T-helper 2 cell treated with Interferon-gamma antibody and Interleukin-4, amounts not matched to agents 5 μg/mL and 100 μg/mL, for 36 hours (primary cell): Measurements from ENCODE around the gene FAM124B.
"Not testable (repeated sequence)": the region's sequence is repeated elsewhere in the genome, so short reads cannot be mapped to it uniquely, and the experiment has no call there.

Source experiments
- DNase-seq: peaks from one replicate; pipeline ENCODE4 v3.0.0; 2021; ENCODE audit warnings: low spot score
- H3K27ac Mint-ChIP-seq: one replicate; pipeline ENCODE4 v1.8.0; 2021; ENCODE audit warnings: mild to moderate bottlenecking, mixed read lengths
- H3K27me3 Mint-ChIP-seq: one replicate; pipeline ENCODE4 v1.8.0; 2021; ENCODE audit warnings: low read depth, mixed read lengths
- H3K36me3 Mint-ChIP-seq: one replicate; pipeline ENCODE4 v1.8.0; 2021; ENCODE audit warnings: low read depth, mixed read lengths
- H3K4me1 Mint-ChIP-seq: one replicate; pipeline ENCODE4 v1.8.0; 2021; ENCODE audit warnings: low read depth, mixed read lengths
- H3K4me3 Mint-ChIP-seq: one replicate; pipeline ENCODE4 v1.8.0; 2022; ENCODE audit warnings: mild to moderate bottlenecking, moderate library complexity, mixed read lengths
- H3K9me3 Mint-ChIP-seq: one replicate; pipeline ENCODE4 v1.8.0; 2021; ENCODE audit warnings: mixed read lengths

FAM124B gene

GRCh38 chr2:224405412-224405811 is 3.5 kb upstream of the FAM124B start:
- Mint-ChIP-seq H3K27ac (no peak overlapping the region), H3K27me3 (peaks cover 11% of the 10 kb centered on the region), H3K4me3 (no peak overlapping the region), H3K9me3 (no peaks in the 10 kb centered on the region), H3K4me1 (peaks cover 10% of the 10 kb centered on the region), H3K36me3 (peaks cover 2% of the 10 kb centered on the region)
- DNase-seq, result no peak

DNA sequence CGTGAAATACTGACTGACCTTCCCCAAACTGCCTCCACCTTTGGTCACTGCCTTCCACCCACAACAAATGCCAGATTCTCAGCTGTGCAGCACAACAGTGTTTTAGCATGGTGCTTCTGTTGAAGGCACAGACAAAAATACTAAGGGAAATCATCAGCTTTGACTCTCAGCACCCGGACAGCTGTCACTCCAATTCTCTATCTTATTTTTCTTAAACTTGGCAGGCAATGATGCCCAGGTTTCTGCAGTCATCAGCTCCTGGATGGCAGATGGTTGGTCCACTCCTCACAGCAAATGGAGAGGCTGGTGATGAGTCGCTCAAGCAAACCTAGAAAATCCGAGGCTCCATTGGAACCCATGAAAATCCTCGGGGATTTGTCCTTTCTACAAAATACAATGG is 2.9 kb upstream of the FAM124B start:
- H3K27me3 Mint-ChIP-seq, result peaks cover 8% of the 10 kb centered on the region
- H3K27ac Mint-ChIP-seq, result no peak overlapping the region
- H3K9me3 Mint-ChIP-seq, result no peaks in the 10 kb centered on the region
- no peak for DNase-seq
- peaks cover 12% of the 10 kb centered on the region for H3K4me1 Mint-ChIP-seq
- no peak overlapping the region for H3K4me3 Mint-ChIP-seq
- peaks cover 2% of the 10 kb centered on the region for H3K36me3 Mint-ChIP-seq

DNA sequence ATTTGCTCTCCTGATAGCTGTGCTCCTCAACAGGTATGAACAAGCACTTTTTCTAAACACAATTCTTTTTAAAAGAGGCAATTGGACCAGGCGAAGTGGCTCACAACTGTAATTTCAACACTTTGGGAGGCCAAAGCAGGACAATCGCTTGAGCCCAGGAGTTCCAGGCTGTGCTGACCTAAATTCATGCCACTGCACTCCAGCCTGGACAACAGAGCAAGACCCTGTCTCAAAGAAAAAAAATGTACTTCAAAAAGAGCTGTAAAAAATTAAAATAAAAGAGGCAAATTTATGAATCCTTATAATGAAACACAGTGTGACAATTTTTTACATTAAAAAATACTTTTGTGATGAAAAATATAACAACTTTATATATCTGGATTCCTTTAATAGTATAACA is 1.8 kb upstream of the FAM124B start:
- Mint-ChIP-seq H3K4me3 (no peak overlapping the region), H3K36me3 (peaks cover 3% of the 10 kb centered on the region), H3K27ac (no peak overlapping the region), H3K4me1 (peaks cover 20% of the 10 kb centered on the region), H3K27me3 (peaks cover 6% of the 10 kb centered on the region), H3K9me3 (no peaks in the 10 kb centered on the region)
- DNase-seq, result no peak

DNA sequence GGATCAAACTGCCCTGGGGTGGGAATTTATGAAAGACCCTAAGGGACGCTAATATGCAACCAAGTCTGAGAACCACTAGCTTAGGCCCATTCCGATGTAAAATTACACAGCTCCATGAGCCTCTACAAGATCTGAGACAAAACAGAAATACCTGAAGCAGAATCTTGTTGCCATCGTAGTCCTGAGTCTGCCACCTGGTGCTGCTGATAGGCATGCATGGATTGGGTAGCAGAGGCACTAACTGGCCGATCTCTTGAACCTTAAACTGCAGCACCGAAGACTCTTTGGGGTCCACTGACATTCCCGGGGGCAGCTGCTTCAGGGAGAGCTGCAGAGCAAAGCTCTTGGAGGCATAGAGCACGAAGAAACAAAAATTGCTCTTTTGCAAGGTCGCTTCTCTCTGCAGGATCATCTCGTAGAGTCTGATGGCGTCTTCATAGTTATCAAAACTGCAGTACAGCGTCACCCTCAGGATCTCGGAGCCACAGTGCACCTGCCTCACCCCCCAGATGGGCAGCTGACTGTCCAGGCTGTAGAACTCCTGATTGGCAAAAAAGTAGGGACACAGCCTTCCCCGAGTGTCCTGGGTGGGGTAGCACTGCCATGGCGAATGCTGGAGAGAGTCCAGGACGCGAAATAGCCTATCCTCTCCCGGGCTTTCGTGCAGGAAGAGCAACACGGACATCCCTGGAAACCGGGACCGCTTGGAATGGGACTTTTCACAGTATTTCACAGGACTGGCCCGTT is 848 bp downstream of the FAM124B start:
- no peaks in the 10 kb centered on the region for H3K9me3 Mint-ChIP-seq
- peaks cover 23% of the 10 kb centered on the region for H3K4me1 Mint-ChIP-seq
- H3K27ac Mint-ChIP-seq, result peak overlapping the region; percentile 95
- no peak for DNase-seq
- peaks cover 11% of the 10 kb centered on the region for H3K36me3 Mint-ChIP-seq
- H3K27me3 Mint-ChIP-seq, result no peaks in the 10 kb centered on the region
- peak overlapping the region; percentile 87 for H3K4me3 Mint-ChIP-seq

DNA sequence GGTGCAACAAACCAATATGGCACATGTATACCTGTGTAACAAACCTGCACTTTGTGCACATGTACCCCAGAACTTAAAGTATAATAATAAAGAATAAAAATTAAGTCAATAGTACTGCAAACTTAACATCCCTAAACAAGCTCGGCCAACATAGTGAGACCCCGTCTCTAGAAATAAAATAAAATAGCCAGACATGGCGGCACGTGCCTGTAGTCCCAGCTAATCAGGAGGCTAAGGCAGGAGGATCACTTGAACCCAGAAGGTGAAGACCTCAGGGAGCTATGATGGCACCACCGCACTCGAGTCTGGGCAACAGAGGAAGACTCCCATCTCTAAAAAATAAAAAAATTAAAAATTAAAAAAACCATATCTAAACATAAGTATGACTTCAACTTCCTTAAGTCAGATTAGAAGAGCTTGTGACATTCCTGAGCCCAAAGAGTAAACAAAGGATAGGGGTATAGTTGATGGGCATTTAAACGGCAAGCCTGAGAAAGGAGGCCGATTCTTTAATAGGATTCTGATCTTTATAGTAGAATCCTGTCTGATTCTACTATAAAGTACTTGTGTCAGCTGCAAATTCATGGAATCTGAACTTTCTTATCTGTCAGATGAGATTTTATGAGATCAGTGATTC is 1.6 kb downstream of the FAM124B start:
- peaks cover 11% of the 10 kb centered on the region for H3K36me3 Mint-ChIP-seq
- no peaks in the 10 kb centered on the region for H3K9me3 Mint-ChIP-seq
- no peaks in the 10 kb centered on the region for H3K27me3 Mint-ChIP-seq
- peak overlapping the region; percentile 87 for H3K4me3 Mint-ChIP-seq
- peaks cover 27% of the 10 kb centered on the region for H3K4me1 Mint-ChIP-seq
- no peak for DNase-seq
- H3K27ac Mint-ChIP-seq, result no peak overlapping the region

DNA sequence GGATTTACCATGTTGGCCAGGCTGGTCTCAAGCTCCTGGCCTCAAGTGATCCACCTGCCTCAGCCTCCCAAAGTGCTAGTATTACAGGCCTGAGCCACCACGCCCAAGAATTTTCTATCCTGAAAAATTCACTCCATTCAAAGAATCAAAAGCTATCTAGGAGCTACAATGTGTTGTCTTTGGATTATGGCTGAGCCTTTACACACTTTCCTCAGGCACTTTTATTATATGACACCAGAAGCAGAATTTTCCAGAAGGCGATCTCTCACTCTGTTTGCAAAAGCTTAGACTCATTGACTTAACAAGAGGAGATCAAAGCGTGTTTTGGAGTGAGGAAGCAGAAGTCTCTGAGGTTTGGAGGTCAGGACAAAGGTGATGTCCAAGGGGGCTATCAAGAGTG is 3.6 kb downstream of the FAM124B start:
- Mint-ChIP-seq H3K36me3 (peaks cover 11% of the 10 kb centered on the region), H3K4me1 (peaks cover 29% of the 10 kb centered on the region), H3K27me3 (peaks cover 3% of the 10 kb centered on the region), H3K27ac (no peak overlapping the region), H3K9me3 (no peaks in the 10 kb centered on the region), H3K4me3 (no peak overlapping the region)
- DNase-seq, result no peak

DNA sequence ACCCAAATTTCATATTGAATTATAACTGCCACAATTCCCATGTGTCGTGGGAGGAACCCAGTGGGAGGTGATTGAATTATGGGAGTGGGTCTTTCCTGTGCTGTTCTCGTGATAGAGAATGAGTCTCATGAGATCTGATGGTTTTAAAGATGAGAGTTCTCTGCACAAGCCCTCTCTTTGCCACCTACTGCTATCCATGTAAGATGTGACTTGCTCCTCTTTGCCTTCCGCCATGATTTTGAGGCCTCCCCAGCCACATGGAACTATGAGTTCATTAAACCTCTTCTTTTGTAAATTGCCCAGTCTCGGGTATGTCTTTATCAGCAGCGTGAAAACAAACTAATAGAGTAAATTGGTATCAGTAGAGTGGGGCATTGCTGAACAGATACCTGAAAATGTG is 4.8 kb downstream of the FAM124B start:
- H3K4me1 Mint-ChIP-seq, result peaks cover 28% of the 10 kb centered on the region
- not testable (repeated sequence) for H3K27ac Mint-ChIP-seq, DNase-seq, H3K9me3 Mint-ChIP-seq, H3K36me3 Mint-ChIP-seq, H3K4me3 Mint-ChIP-seq, H3K27me3 Mint-ChIP-seq

DNA sequence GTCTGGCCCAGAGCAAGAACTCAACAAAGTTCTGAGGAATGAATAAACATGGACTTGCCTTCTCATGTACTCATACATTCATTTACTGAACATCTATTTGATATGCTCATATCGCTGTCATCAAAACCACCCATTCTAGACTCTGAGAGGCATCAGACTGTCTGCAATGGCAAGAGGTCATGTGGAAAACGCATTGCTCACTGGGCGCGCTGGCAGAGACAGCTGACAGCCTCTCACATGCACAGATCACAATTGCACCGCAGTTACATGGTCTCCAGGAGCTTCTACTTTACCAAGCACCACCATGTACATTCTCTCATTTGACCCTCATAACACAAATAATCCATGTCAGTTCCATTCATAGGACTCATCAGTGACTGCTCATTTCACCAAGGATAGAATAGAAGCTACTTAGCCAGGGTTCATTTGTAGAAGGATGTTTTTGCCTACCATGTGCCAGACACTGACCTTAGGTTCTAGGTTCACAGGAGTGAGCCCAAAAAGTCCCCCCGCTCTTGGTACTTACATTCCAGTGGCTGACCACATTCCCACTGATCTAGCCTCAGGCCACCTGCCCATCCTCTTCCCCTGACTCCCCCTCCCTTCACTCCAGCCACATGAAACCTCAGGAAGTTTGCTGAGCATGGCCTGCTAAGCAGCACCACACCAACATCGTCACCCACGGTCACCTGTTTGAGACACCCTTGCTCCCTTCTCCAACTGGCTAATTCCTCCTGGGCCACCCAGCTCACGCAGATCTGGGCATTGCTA is 6.1 kb downstream of the FAM124B start:
- Mint-ChIP-seq H3K27ac (no peak overlapping the region), H3K4me1 (peaks cover 27% of the 10 kb centered on the region), H3K4me3 (no peak overlapping the region), H3K36me3 (peaks cover 9% of the 10 kb centered on the region), H3K27me3 (peaks cover 3% of the 10 kb centered on the region), H3K9me3 (no peaks in the 10 kb centered on the region)
- DNase-seq, result no peak

DNA sequence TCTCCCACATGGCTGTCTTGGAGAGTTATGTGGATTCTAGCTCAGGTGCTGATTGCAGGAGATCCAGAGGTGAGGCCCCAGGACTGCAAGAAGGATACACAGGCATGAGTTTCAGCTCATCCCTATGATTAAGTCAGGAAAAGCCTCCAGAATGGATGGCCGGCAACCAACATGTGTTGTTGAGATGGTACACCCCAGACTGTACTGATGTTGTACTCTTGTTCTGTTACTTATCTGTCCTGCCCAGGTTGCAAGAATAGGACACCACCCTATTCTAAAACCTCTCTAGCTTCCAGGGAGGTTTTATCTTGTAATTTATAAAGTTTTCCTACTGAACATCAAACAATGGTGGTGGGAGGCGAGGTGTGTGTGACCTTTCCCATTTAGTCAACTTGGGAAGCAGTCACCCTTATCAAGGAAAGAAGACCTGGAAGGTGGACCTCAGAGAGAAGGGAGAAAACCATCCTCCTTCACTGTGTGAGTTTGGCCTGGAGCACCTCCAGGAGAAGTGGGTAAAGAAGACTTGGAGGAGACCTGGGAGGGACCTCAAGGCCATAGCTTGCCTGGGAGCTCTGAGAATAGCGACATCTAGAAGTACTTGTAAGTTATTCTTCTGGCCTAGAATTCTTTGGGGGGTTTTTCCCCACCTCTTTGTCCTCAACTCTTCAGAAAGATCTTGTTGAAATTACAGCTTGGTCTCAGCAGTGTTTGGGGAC is 8.6 kb downstream of the FAM124B start:
- H3K4me3 Mint-ChIP-seq, result no peak overlapping the region
- H3K4me1 Mint-ChIP-seq, result peaks cover 13% of the 10 kb centered on the region
- no peaks in the 10 kb centered on the region for H3K9me3 Mint-ChIP-seq
- no peak overlapping the region for H3K27ac Mint-ChIP-seq
- peaks cover 8% of the 10 kb centered on the region for H3K36me3 Mint-ChIP-seq
- DNase-seq, result no peak
- peaks cover 3% of the 10 kb centered on the region for H3K27me3 Mint-ChIP-seq

- Mint-ChIP-seq H3K4me1 (peaks cover 12% of the 10 kb centered on the region), H3K9me3 (no peaks in the 10 kb centered on the region), H3K27ac (no peak overlapping the region), H3K4me3 (no peak overlapping the region), H3K27me3 (peaks cover 3% of the 10 kb centered on the region), H3K36me3 (peaks cover 8% of the 10 kb centered on the region)
- no peak for DNase-seq
Observed at GRCh38 chr2:224392545-224392944, 9.4 kb downstream of the FAM124B start.

- no peak for DNase-seq
- H3K36me3 Mint-ChIP-seq, result peaks cover 1% of the 10 kb centered on the region
- no peak overlapping the region for H3K27ac Mint-ChIP-seq
- no peaks in the 10 kb centered on the region for H3K9me3 Mint-ChIP-seq
- peaks cover 1% of the 10 kb centered on the region for H3K4me1 Mint-ChIP-seq
- no peaks in the 10 kb centered on the region for H3K27me3 Mint-ChIP-seq
- H3K4me3 Mint-ChIP-seq, result no peak overlapping the region
Observed at GRCh38 chr2:224389317-224389716, 12.6 kb downstream of the FAM124B start.

- Mint-ChIP-seq H3K27ac (no peak overlapping the region), H3K9me3 (no peaks in the 10 kb centered on the region), H3K4me1 (no peaks in the 10 kb centered on the region), H3K27me3 (no peaks in the 10 kb centered on the region), H3K4me3 (no peak overlapping the region), H3K36me3 (peaks cover 1% of the 10 kb centered on the region)
- DNase-seq, result no peak
Observed at GRCh38 chr2:224386876-224387275, 15.0 kb downstream of the FAM124B start.

- no peak overlapping the region for H3K27ac Mint-ChIP-seq
- H3K9me3 Mint-ChIP-seq, result no peaks in the 10 kb centered on the region
- H3K4me1 Mint-ChIP-seq, result no peaks in the 10 kb centered on the region
- peaks cover 4% of the 10 kb centered on the region for H3K36me3 Mint-ChIP-seq
- H3K27me3 Mint-ChIP-seq, result peaks cover 3% of the 10 kb centered on the region
- DNase-seq, result no peak
- H3K4me3 Mint-ChIP-seq, result no peak overlapping the region
Observed at GRCh38 chr2:224382973-224383555, 18.8 kb downstream of the FAM124B start.
